T-helper 1 cell treated with Interleukin-12 subunit alpha and Interleukin-12 subunit beta and Interleukin-4 antibody, amounts not matched to agents 30 μg/mL and 1 μg/mL, for 36 hours (primary cell): ENCODE data around the gene MRPS6.

Source experiments
- H3K27ac Mint-ChIP-seq: one replicate; pipeline ENCODE4 v1.8.0; 2021; ENCODE audit warnings: mild to moderate bottlenecking, mixed read lengths
- H3K27me3 Mint-ChIP-seq: one replicate; pipeline ENCODE4 v1.8.0; 2021; ENCODE audit warnings: low read depth, mixed read lengths
- H3K36me3 Mint-ChIP-seq: one replicate; pipeline ENCODE4 v1.8.0; 2021; ENCODE audit warnings: low read depth, mixed read lengths
- H3K4me1 Mint-ChIP-seq: one replicate; pipeline ENCODE4 v1.8.0; 2021; ENCODE audit warnings: low read depth, mixed read lengths
- H3K4me3 Mint-ChIP-seq: one replicate; pipeline ENCODE4 v1.8.0; 2021; ENCODE audit warnings: mild to moderate bottlenecking, moderate library complexity, mixed read lengths
- H3K9me3 Mint-ChIP-seq: one replicate; pipeline ENCODE4 v1.8.0; 2021; ENCODE audit warnings: mixed read lengths

Gene MRPS6

GRCh38 chr21:34180826-34181359 lies 107.5 kb downstream of the MRPS6 start:
- Mint-ChIP-seq H3K27me3 (no peaks in the 10 kb centered on the region), H3K4me3 (no peak overlapping the region), H3K27ac (no peak overlapping the region), H3K9me3 (peaks cover 7% of the 10 kb centered on the region), H3K36me3 (peaks cover 3% of the 10 kb centered on the region), H3K4me1 (peaks cover 6% of the 10 kb centered on the region)

GRCh38 chr21:34181431-34182039 lies 108.2 kb downstream of the MRPS6 start:
- H3K27ac Mint-ChIP-seq = no peak overlapping the region
- H3K4me3 Mint-ChIP-seq = no peak overlapping the region
- peaks cover 3% of the 10 kb centered on the region for H3K36me3 Mint-ChIP-seq
- peaks cover 6% of the 10 kb centered on the region for H3K4me1 Mint-ChIP-seq
- H3K9me3 Mint-ChIP-seq = peaks cover 7% of the 10 kb centered on the region
- H3K27me3 Mint-ChIP-seq = no peaks in the 10 kb centered on the region

DNA sequence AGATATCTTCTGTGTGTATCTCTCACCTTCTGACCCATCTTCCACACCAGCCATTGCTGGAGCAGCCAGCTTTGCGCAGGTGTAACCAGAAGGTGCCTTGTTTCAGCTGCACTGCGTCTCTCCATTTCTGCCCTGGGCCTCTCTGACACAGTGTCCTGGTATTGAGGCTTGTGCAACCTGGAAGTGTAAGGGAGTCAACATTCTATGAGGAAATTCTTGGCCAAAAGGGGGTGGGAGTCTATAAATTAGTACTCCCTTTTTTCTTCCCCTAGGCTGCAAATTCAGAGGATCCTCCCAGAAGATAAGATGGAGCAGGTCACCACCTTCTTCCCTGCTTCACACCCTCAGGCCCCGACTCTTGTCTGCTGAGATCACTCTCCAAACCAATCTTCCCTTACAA lies 109.1 kb downstream of the MRPS6 start:
- H3K4me3 Mint-ChIP-seq = no peak overlapping the region
- H3K9me3 Mint-ChIP-seq = peaks cover 7% of the 10 kb centered on the region
- H3K36me3 Mint-ChIP-seq = no peaks in the 10 kb centered on the region
- H3K27ac Mint-ChIP-seq = no peak overlapping the region
- H3K27me3 Mint-ChIP-seq = no peaks in the 10 kb centered on the region
- H3K4me1 Mint-ChIP-seq = peaks cover 6% of the 10 kb centered on the region

DNA sequence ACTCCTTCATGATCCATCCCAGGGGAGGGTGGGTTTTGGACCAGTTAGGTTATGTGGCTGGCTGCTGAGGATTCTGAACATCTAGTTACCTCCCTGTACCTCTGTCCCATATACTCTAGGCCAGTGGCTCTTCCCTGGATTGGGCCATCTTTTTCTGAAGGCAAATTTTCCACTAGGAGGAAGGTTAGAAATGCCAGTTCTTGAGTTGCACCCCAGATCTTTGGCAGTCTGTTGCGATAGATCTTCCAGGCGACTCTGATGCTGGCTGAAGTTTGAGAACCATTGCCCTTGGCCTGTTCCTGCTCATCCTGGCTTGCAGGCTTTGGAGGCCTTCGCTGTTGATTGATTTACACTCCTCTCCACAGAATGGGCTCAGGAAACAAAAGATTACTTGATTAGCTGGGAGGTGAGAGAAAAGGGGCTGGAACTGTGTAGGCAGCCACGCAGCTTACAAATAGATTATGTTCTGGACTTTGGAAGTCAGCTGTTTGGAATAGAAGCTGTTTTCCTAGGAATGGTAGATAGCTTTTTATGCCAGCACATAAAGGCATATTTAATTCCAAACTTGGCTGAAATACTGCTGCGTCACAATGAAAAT lies 110.1 kb downstream of the MRPS6 start:
- H3K9me3 Mint-ChIP-seq = peaks cover 6% of the 10 kb centered on the region

GRCh38 chr21:34184232-34184631 lies 110.9 kb downstream of the MRPS6 start:
- no peak overlapping the region for H3K4me3 Mint-ChIP-seq
- H3K9me3 Mint-ChIP-seq = peaks cover 13% of the 10 kb centered on the region
- H3K36me3 Mint-ChIP-seq = peaks cover 2% of the 10 kb centered on the region
- peaks cover under 1% of the 10 kb centered on the region for H3K4me1 Mint-ChIP-seq
- H3K27me3 Mint-ChIP-seq = no peaks in the 10 kb centered on the region
- no peak overlapping the region for H3K27ac Mint-ChIP-seq

More for the DNA sequence above, 110.1 kb downstream of the MRPS6 start:
- H3K36me3 Mint-ChIP-seq = no peaks in the 10 kb centered on the region
- H3K27me3 Mint-ChIP-seq = no peaks in the 10 kb centered on the region
- H3K4me3 Mint-ChIP-seq = no peak overlapping the region
- no peak overlapping the region for H3K27ac Mint-ChIP-seq
- H3K4me1 Mint-ChIP-seq = peaks cover 2% of the 10 kb centered on the region

DNA sequence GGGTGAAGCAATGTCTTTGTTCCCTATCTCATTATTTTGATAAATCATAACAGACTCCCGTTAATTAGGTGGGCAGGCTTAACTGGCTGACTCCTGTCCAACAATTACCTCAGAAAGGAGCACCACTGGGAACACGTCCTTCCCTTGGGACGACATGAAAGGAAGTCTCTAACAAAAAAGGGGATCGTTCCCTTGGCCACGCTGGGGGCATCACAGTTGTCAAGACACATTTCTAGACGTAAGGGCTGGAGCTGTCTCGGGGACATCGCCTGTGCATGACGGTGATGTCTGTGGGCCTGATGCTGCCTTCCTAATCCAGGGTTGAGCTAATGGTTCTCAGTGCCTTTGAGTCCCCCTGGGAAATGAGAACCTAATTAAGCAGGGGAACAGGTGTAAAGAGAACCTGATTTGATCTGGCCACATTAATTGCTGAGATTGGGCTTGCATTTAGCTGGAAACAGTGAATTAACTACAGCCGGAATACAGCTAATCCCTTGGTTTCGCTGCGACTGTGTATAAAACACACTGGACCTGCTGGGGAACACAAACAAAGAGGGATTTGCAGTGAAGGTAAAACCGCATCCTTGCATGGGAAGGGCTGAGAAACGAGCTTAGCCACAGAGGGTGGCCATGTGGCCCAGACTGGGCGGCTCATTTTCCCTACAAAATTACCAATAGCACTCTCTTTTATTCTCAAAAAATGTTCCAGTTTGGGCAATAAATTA lies 111.8 kb downstream of the MRPS6 start:
- Mint-ChIP-seq H3K27me3 (no peaks in the 10 kb centered on the region), H3K9me3 (peaks cover 20% of the 10 kb centered on the region), H3K4me3 (no peak overlapping the region), H3K36me3 (peaks cover 9% of the 10 kb centered on the region), H3K4me1 (peaks cover 9% of the 10 kb centered on the region), H3K27ac (no peak overlapping the region)

DNA sequence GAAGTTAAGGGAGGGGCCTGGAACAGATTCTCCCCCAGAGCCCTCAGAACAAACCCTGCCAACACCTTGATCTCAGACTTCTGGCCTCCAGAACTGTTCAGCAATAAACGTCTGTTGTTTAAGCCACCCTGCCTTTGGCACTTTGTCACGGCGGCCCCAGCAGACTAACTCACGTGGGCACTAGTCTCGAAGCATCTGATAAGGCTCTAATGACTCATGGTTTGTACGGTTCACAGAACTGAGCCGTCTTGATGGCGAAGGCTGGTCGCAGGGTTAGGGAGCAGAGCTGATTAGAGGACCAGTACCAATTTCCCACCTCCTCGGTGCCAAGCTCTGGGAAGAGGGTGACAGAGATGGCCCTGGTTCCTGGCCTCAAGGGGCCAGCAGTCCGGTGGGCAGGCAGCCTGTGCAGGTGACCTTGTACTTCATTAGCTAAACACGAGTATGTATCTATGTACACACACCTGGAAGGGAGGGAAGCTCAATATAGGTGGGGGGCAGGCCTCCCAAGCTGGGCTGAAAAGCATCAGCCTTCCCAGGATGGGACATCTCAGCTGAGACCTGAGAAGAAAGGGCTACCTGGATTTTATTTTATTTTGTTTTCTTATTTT lies 112.8 kb downstream of the MRPS6 start:
- Mint-ChIP-seq H3K27me3 (no peaks in the 10 kb centered on the region), H3K4me1 (peaks cover 19% of the 10 kb centered on the region), H3K4me3 (no peak overlapping the region), H3K36me3 (peaks cover 11% of the 10 kb centered on the region), H3K27ac (no peak overlapping the region), H3K9me3 (peaks cover 20% of the 10 kb centered on the region)

DNA sequence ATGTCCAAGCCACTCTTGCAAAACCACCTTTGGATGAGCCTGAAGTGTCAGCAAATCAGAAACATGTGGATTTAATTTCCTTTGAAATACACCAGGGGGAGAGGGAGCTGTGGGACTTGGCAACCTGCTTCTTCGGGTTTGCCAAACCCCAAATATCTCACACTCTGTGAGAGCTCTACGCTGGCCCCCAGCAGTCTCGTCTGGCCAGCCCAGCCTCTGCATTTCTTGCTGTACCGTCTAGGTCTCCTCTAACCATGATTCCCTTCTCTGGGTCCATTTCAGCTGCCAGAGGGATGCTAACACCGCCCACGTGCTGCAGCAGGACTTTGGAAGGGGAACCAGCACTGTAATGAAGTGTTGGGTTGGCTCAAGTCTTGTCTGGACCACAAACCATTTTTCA lies 114.6 kb downstream of the MRPS6 start:
- peaks cover 18% of the 10 kb centered on the region for H3K9me3 Mint-ChIP-seq
- H3K27me3 Mint-ChIP-seq = no peaks in the 10 kb centered on the region
- no peak overlapping the region for H3K4me3 Mint-ChIP-seq
- H3K36me3 Mint-ChIP-seq = peaks cover 12% of the 10 kb centered on the region
- no peak overlapping the region for H3K27ac Mint-ChIP-seq
- H3K4me1 Mint-ChIP-seq = peaks cover 29% of the 10 kb centered on the region

DNA sequence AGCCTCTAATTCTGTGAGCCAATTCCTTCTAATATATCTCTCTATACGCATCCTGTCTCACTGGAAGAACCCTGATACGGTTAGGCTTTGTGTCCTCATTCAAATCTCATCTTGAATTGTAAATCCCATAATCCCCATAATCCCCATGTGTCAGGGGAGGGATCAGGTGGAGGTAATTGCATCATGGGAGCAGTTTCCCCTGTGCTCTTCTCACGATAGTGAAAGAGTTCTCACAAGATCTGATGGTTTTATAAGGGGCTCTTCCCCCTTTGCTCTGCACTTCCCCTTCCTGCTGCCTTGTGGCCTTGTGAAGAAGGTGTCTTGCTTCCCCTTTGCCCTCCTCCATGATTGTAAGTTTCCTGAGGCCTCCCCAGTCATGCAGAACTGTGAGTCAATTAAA lies 116.1 kb downstream of the MRPS6 start:
- peaks cover 16% of the 10 kb centered on the region for H3K36me3 Mint-ChIP-seq
- H3K9me3 Mint-ChIP-seq = peaks cover 23% of the 10 kb centered on the region
- no peak overlapping the region for H3K4me3 Mint-ChIP-seq
- H3K27ac Mint-ChIP-seq = peak overlapping the region; percentile 34
- H3K4me1 Mint-ChIP-seq = peaks cover 37% of the 10 kb centered on the region
- no peaks in the 10 kb centered on the region for H3K27me3 Mint-ChIP-seq

DNA sequence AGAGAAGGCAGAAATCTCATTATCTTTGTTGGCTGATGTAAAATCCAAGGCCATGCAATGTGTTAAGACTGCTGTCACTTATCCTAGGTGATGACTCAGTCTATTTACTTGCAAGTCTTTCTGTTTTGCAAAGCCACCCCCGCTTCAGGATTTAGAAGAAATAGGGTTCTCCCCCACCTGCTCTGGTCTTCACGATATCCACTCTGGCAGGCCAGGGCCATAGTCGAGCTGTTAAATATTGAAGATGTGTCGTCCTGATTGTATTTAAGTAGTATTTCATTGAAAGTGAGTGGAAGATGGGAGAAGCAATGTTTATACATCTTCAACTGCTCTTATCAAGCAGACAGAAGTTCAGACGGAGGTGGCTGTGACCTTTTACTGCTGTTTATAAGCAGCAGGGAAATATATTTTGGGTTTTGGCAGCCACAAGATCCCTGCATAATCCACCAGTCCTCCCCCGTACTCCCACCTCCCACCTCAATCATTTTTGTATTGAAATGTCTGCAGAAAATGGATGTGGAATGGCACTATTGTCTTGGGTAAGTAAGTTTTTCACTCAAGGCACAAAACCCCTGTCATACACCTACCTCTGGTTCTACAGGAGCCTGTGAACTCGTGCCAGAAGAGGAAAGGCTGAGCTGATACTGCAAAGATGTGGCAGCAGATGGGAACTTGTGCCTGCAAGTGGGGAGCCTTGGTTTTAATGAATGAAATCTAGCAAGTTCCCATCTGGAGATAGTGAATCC lies 117.4 kb downstream of the MRPS6 start:
- Mint-ChIP-seq H3K4me1 (peaks cover 37% of the 10 kb centered on the region), H3K4me3 (peak overlapping the region; percentile 49), H3K27ac (peak overlapping the region; percentile 84), H3K9me3 (peaks cover 23% of the 10 kb centered on the region), H3K27me3 (no peaks in the 10 kb centered on the region), H3K36me3 (peaks cover 16% of the 10 kb centered on the region)

DNA sequence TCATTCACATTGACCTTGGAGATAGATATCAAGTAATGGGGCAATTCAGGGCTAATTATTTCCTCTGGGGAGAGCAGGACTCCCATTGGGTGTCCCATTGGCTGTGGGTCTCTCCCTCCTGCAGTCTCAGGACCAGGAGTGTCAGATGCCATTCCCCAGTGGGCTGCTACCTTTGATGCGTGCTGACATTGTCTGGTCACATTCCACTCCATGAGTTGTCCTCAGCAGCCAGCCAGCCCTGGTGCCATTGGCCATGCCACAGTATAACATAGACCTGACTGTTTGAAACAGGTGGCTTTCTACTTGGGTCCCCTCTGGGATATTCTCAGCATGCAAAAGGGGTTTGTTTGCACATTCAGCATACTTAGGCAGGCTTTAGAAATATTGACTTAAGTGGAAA lies 118.5 kb downstream of the MRPS6 start:
- Mint-ChIP-seq H3K27ac (peak overlapping the region; percentile 93), H3K4me3 (no peak overlapping the region), H3K36me3 (peaks cover 16% of the 10 kb centered on the region), H3K9me3 (peaks cover 23% of the 10 kb centered on the region), H3K27me3 (no peaks in the 10 kb centered on the region), H3K4me1 (peaks cover 37% of the 10 kb centered on the region)
